22Rv1 (cell line): ENCODE measurements around the gene RNF212.

Source experiments
- H3K27ac ChIP-seq: fragments of 450-650 bp; 2 replicates; pipeline ENCODE4 v1.5.1; 2017
- ZFX ChIP-seq: fragments of 450-650 bp; IDR thresholded peaks from 2 replicates; pipeline ENCODE4 v1.6.1; 2017; ENCODE audit warnings: antibody characterized with exemption, borderline replicate concordance
- TF ChIP-seq, protein P1 (sequence below): fragments of 450-650 bp; IDR thresholded peaks from 2 replicates; pipeline ENCODE4 v1.5.1; 2017; ENCODE audit warnings: mild to moderate bottlenecking

Gene RNF212

DNA sequence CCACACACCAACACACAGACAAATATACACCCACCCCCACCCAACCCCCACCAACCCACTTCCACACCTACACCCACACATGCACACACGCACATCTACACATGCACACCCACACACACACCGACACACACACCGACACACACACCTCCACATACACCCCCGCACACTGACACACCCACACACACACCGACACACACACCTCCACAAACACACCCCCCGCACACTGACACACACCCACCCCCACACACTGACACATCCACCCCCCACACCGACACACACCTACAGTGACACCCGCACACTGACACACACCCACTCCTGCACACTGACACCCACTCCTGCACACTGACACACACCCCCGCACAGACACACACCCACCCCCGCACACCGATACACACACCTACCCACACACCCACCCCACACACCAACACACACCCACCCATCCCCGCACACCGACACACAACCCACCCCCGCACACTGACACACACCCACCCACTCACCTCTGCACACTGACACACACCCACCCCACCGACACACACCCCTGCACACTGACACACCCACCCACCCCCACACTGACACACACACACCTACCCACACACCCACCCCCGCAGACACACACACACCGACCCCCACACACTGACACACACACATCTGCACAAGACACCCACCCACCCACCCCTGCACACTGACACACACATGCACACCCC lies 70.9 kb downstream of the RNF212 start:
- H3K27ac ChIP-seq = no peak overlapping the region
- TF ChIP-seq ZFX = no peak
- TF ChIP-seq, protein P1, sequence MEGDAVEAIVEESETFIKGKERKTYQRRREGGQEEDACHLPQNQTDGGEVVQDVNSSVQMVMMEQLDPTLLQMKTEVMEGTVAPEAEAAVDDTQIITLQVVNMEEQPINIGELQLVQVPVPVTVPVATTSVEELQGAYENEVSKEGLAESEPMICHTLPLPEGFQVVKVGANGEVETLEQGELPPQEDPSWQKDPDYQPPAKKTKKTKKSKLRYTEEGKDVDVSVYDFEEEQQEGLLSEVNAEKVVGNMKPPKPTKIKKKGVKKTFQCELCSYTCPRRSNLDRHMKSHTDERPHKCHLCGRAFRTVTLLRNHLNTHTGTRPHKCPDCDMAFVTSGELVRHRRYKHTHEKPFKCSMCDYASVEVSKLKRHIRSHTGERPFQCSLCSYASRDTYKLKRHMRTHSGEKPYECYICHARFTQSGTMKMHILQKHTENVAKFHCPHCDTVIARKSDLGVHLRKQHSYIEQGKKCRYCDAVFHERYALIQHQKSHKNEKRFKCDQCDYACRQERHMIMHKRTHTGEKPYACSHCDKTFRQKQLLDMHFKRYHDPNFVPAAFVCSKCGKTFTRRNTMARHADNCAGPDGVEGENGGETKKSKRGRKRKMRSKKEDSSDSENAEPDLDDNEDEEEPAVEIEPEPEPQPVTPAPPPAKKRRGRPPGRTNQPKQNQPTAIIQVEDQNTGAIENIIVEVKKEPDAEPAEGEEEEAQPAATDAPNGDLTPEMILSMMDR = no peak

DNA sequence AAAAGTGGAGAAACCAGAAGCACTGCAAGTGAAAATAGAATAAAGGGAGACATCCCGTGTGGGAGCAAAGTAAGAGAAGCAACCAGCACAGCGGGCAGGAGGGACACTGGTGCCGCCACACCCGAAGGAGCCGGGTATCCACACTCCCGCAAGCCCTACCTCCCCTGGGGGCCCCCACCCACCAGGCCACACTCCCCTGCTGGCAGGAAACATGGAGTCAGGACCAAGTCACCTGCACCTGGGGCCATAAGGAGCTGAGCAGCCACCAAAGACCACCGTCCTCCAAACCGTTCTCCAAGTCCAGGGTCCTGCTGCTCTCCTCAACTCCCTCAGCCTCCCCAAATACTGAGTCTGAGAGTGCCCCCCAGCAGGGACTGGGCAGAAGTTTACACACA lies 71.4 kb downstream of the RNF212 start:
- peak overlapping the region; percentile 38; the same call in 1 of the 2 replicates for H3K27ac ChIP-seq
- TF ChIP-seq ZFX = no peak
- TF ChIP-seq, protein P1 = no peak

DNA sequence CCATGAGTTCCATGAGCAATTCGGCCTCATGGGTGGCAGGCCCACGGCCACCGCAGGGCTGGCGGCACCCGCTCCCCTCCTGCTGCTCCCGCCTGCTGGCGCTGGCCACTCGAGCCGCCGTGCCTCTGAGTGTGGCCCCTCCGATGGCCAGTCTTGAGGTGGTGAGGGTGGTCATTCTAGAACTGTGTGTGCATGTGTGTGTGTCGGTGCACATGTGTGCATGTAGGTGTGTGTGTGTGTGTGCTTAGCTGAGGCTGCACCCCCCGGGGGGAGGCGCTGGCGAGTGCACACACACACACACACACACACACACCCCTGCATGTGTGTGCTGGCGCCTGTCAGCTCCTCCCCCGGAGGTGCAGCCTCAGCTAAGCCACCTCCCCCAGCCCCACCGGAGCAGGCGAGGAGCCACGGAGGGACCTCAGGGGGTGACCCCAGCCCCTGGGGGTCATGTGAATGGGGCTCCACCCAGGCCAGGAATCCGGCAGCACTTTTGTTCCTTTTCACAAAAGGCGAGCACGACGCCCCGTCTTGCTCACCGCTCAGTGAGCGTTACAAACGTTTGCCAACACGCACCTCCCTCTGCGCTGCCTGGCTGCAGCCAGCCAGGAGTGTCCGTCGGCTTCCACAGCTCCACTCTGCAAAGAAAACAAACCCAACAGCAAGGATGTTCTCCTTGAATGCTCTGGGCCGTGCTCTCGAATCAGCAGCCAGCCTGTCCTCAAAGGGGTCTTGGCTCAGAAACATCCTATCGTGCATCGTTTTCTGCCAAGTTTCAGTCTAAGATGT lies 72.0 kb downstream of the RNF212 start:
- TF ChIP-seq, protein P1 = peak; percentile 10; the same call in 1 of the 2 replicates
- no peak for TF ChIP-seq ZFX
- peak overlapping the region; percentile 38; the same call in 1 of the 2 replicates for H3K27ac ChIP-seq

- TF ChIP-seq ZFX = no peak
- TF ChIP-seq, protein P1 = no peak
- H3K27ac ChIP-seq = peak overlapping the region; percentile 63
These were observed 72.8 kb downstream of the RNF212 start for GRCh38 chr4:1040344-1041146.

DNA sequence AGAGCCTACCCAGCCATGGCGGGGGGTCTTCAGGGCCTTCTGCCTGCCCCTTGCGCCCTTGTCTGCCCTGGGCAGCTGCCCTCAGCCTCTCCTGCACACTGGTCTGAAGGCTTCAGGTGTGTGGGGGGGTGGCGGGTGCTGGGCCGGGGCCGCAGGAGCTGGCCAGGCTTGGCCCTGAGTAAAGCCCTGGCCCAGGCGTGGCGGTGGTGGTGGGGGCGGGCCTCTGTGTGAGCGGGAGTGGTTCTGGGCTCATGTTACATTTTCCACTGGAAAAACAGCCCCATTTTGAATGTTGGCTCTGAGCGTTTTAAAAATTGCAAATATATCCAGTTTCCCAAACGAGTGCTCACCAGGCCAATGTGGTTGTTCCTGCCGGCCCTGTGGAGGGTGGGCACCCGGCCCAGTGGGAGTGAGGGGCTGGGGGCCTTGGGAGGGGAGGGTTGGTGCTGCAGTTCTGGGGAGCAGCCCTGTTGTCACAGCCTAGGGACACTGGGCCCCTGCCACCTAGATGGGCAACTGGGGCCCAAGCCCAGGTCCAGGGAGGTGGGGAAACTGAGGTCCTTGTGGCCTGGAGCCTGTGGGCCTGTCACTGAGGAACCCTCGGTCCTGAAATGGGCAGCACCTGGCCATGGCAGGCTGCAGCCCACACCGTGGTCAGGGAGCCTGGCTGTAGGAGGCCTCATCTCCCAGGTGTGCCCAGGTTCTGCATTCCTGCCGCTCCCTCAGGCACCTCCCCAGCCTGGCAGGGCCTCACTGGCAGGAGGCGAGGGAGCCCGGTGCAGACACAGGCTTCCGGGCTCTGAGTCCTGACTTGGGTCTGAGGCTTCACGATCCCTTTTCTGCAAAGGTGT lies 73.6 kb downstream of the RNF212 start:
- TF ChIP-seq, protein P1 = no peak
- TF ChIP-seq ZFX = no peak

GRCh38 chr4:1038948-1039492 lies 74.3 kb downstream of the RNF212 start:
- no peak for TF ChIP-seq ZFX
- TF ChIP-seq, protein P1 = no peak

More for the DNA sequence above, 73.6 kb downstream of the RNF212 start:
- peak overlapping the region; percentile 63 for H3K27ac ChIP-seq

More at GRCh38 chr4:1038948-1039492, 74.3 kb downstream of the RNF212 start:
- H3K27ac ChIP-seq = peak overlapping the region; percentile 63; the same call in 1 of the 2 replicates
